Measurements from ENCODE around the gene MYLK4.

The MYLK4 gene

GRCh38 chr6:2715737-2716136 lies 35.0 kb downstream of the MYLK4 start:
- Histone ChIP-seq H3K4me3 (no peak overlapping the region), H3K27ac (no peak overlapping the region)

GRCh38 chr6:2714111-2714895 lies 36.4 kb downstream of the MYLK4 start:
- Histone ChIP-seq H3K27ac (no peak overlapping the region), H3K4me3 (no peak overlapping the region)

GRCh38 chr6:2713473-2714110 lies 37.1 kb downstream of the MYLK4 start:
- no peak overlapping the region for H3K27ac ChIP-seq
- no peak overlapping the region for H3K4me3 ChIP-seq

GRCh38 chr6:2712102-2712501 lies 38.6 kb downstream of the MYLK4 start:
- Histone ChIP-seq H3K27ac (no peak overlapping the region), H3K4me3 (no peak overlapping the region)

- no peak overlapping the region for H3K27ac ChIP-seq
- no peak overlapping the region for H3K4me3 ChIP-seq
Observed at GRCh38 chr6:2710412-2710811, 40.3 kb downstream of the MYLK4 start.

- Histone ChIP-seq H3K4me3 (no peak overlapping the region), H3K27ac (no peak overlapping the region)
Observed at GRCh38 chr6:2708456-2708855, 42.3 kb downstream of the MYLK4 start.

- H3K27ac ChIP-seq = no peak overlapping the region
- H3K4me3 ChIP-seq = no peak overlapping the region
Observed at GRCh38 chr6:2706558-2706957, 44.2 kb downstream of the MYLK4 start.

- Histone ChIP-seq H3K4me3 (no peak overlapping the region), H3K27ac (no peak overlapping the region)
Observed at GRCh38 chr6:2705256-2705655, 45.5 kb downstream of the MYLK4 start.

GRCh38 chr6:2697291-2697690 lies 53.4 kb downstream of the MYLK4 start:
- H3K27ac ChIP-seq = no peak overlapping the region
- H3K4me3 ChIP-seq = no peak overlapping the region

- Histone ChIP-seq H3K4me3 (no peak overlapping the region), H3K27ac (no peak overlapping the region)
Observed at GRCh38 chr6:2695454-2696095, 55.1 kb downstream of the MYLK4 start.

GRCh38 chr6:2693231-2693630 lies 57.5 kb downstream of the MYLK4 start:
- Histone ChIP-seq H3K4me3 (no peak overlapping the region), H3K27ac (no peak overlapping the region)

- Histone ChIP-seq H3K4me3 (no peak overlapping the region), H3K27ac (no peak overlapping the region)
Observed at GRCh38 chr6:2688401-2689064, 62.2 kb downstream of the MYLK4 start.

GRCh38 chr6:2687456-2687855 lies 63.3 kb downstream of the MYLK4 start:
- H3K27ac ChIP-seq = no peak overlapping the region

GRCh38 chr6:2686515-2686914 lies 64.2 kb downstream of the MYLK4 start:
- Histone ChIP-seq H3K4me3 (no peak overlapping the region), H3K27ac (no peak overlapping the region)

More at GRCh38 chr6:2687456-2687855, 63.3 kb downstream of the MYLK4 start:
- no peak overlapping the region for H3K4me3 ChIP-seq

GRCh38 chr6:2684766-2685754 lies 65.7 kb downstream of the MYLK4 start:
- Histone ChIP-seq H3K4me3 (no peak overlapping the region), H3K27ac (no peak overlapping the region)

- H3K27ac ChIP-seq = no peak overlapping the region
- no peak overlapping the region for H3K4me3 ChIP-seq
Observed at GRCh38 chr6:2684103-2684749, 66.5 kb downstream of the MYLK4 start.

GRCh38 chr6:2680264-2680922 lies 70.3 kb downstream of the MYLK4 start:
- no peak overlapping the region for H3K4me3 ChIP-seq
- H3K27ac ChIP-seq = no peak overlapping the region

- H3K27ac ChIP-seq = no peak overlapping the region
- H3K4me3 ChIP-seq = no peak overlapping the region
Observed at GRCh38 chr6:2677080-2677593, 73.6 kb downstream of the MYLK4 start.
